HCT116 (cell line): ENCODE measurements around the gene LRRC1. TPM values are rescaled to one million over a fixed set of nuclear protein-coding genes. Genes with fewer than 3 reads are reported as not detected.
A peak's percentile ranks its signal among the peaks of the same experiment; 100 is the strongest.

Experiments
- ATAC-seq: fragments of 200-7000 bp; cut with Tn5 transposase; 2 replicates; pipeline ENCODE4 v1.9.1; 2020; ENCODE audit warnings: mild to moderate bottlenecking, moderate library complexity
- BruUV-seq: library from RNA; stranded (reverse); fragments of 400-500 nt; replicated peaks from 2 replicates; lab custom pipeline; 2021; lab: Mats Ljungman, UMichigan
- CTCF ChIA-PET: fragments of 300-600 bp; sonication (Branson Sonifier 250); formaldehyde crosslinking; loops from one replicate; lab custom pipeline; 2021; ENCODE audit warnings: antibody characterized with exemption; lab: Charles Lee
- POLR2A ChIA-PET: fragments of 300-600, 350-600 bp; sonication (Branson Sonifier 250); formaldehyde crosslinking; loops from one replicate; lab custom pipeline; 2021; ENCODE audit warnings: antibody characterized with exemption; lab: Charles Lee
- RAD21 ChIA-PET, 2 experiments: fragments of 300-600 bp; sonication (Branson Sonifier 250); formaldehyde crosslinking; loops; one replicate each; lab custom pipeline; 2023; ENCODE audit warnings: low total read pairs in 2 of 2; ENCODE audit not compliant: uncharacterized antibody in 2 of 2, unreplicated experiment in 2 of 2, low non-redundant PET in 1 of 2; lab: Charles Lee
- DNase-seq: peaks from one replicate; pipeline ENCODE4 v3.0.0-alpha.2; 2010; ENCODE audit warnings: low read depth, low spot score
- H2AFZ ChIP-seq: fragments of 200-600 bp; shearing (Covaris generic), sonication (generic); 2 replicates; pipeline ENCODE4 v1.6.1; 2017; ENCODE audit warnings: low read depth, mixed run types, mixed read lengths, antibody characterized with exemption, low read length; ENCODE audit not compliant: poor library complexity, severe bottlenecking
- H3K27ac ChIP-seq: 2 replicates; pipeline ENCODE4 v1.5.1; 2012; ENCODE audit warnings: low read depth, low read length
- H3K27me3 ChIP-seq: fragments of 200-600 bp; sonication (generic); 2 replicates; pipeline ENCODE4 v1.6.1; 2016; ENCODE audit warnings: mixed run types, low read length, mixed read lengths; ENCODE audit not compliant: insufficient read depth
- H3K36me3 ChIP-seq, 2 experiments: fragments of 200-500 bp in 1 of 2; fragments of 200-600 bp in 1 of 2; sonication (Bioruptor generic) in 1 of 2; sonication (generic) in 1 of 2; 2 replicates each; pipeline versions ENCODE4 v1.5.1 to v1.6.1; 2014 to 2016; ENCODE audit warnings: low read length in 2 of 2, inconsistent platforms in 1 of 2, mixed read lengths in 1 of 2, mixed run types in 1 of 2; ENCODE audit not compliant: insufficient read depth in 2 of 2, control insufficient read depth in 1 of 2
- H3K4me1 ChIP-seq, 2 experiments: fragments of 200-600 bp in 1 of 2; sonication (generic) in 1 of 2; 2 replicates each; pipeline versions ENCODE4 v1.5.1 to v1.6.1; 2012 to 2017; ENCODE audit warnings: low read length in 2 of 2, inconsistent platforms in 1 of 2, mild to moderate bottlenecking in 1 of 2, mixed read lengths in 1 of 2, mixed run types in 1 of 2, moderate library complexity in 1 of 2; ENCODE audit not compliant: insufficient read depth in 2 of 2, control insufficient read depth in 1 of 2
- H3K4me2 ChIP-seq: fragments of 200-600 bp; sonication (generic); 2 replicates; pipeline ENCODE4 v1.6.1; 2017; ENCODE audit warnings: mixed run types, low read length, mixed read lengths
- H3K4me3 ChIP-seq, 2 experiments: fragments of 200-600 bp in 1 of 2; sonication (generic) in 1 of 2; replicated peaks in 1 of 2; 2 replicates each; pipeline ENCODE4 v1.5.1; 2011 to 2016; ENCODE audit warnings: low read length in 2 of 2, control low read depth in 1 of 2, low read depth in 1 of 2, mild to moderate bottlenecking in 1 of 2, mixed read lengths in 1 of 2, mixed run types in 1 of 2
- H3K79me2 ChIP-seq: fragments of 200-600 bp; sonication (generic); 2 replicates; pipeline ENCODE4 v1.6.1; 2017; ENCODE audit warnings: mild to moderate bottlenecking, mixed run types, low read length, moderate library complexity, mixed read lengths; ENCODE audit not compliant: insufficient read depth
- H3K9ac ChIP-seq: fragments of 200-600 bp; sonication (generic); 2 replicates; pipeline ENCODE4 v1.6.1; 2016; ENCODE audit warnings: low read length, mixed read lengths
- H3K9me2 ChIP-seq: fragments of 200-600 bp; sonication (generic), shearing (Covaris generic); 2 replicates; pipeline ENCODE4 v1.6.1; 2017; ENCODE audit warnings: mixed run types, mild to moderate bottlenecking, moderate library complexity; ENCODE audit not compliant: insufficient read depth
- H3K9me3 ChIP-seq, 2 experiments: fragments of 200-500 bp in 1 of 2; fragments of 200-600 bp in 1 of 2; sonication (Bioruptor generic) in 1 of 2; sonication (generic) in 1 of 2; 2 replicates each; pipeline ENCODE4 v1.6.1; 2014 to 2017; ENCODE audit warnings: low read length in 2 of 2, mixed read lengths in 2 of 2, inconsistent platforms in 1 of 2, low read depth in 1 of 2, mild to moderate bottlenecking in 1 of 2, mixed run types in 1 of 2, moderate library complexity in 1 of 2; ENCODE audit not compliant: control insufficient read depth in 1 of 2, insufficient read depth in 1 of 2
- H4K20me1 ChIP-seq: fragments of 200-600 bp; sonication (generic), shearing (Covaris generic); 2 replicates; pipeline ENCODE4 v1.6.1; 2017; ENCODE audit warnings: mixed run types, mild to moderate bottlenecking, moderate library complexity; ENCODE audit not compliant: insufficient read depth
- CTCF ChIP-seq, 3 experiments: fragments of 200-600 bp in 1 of 3; sonication (generic) in 1 of 3; IDR thresholded peaks in 2 of 3; conservative IDR thresholded peaks in 1 of 3; 2 replicates each; pipeline ENCODE4 v1.5.1; 2012 to 2017; ENCODE audit warnings: low read depth in 2 of 3, low read length in 2 of 3, antibody characterized with exemption in 1 of 3, borderline replicate concordance in 1 of 3, control low read depth in 1 of 3, mild to moderate bottlenecking in 1 of 3, mixed read lengths in 1 of 3, mixed run types in 1 of 3, moderate library complexity in 1 of 3; ENCODE audit not compliant: insufficient read depth in 1 of 3
- EGR1 ChIP-seq: IDR thresholded peaks from 2 replicates; pipeline ENCODE4 v1.6.1; 2012; ENCODE audit warnings: low read depth
- EZH2phosphoT487 ChIP-seq: fragments of 200-600 bp; IDR thresholded peaks from 2 replicates; pipeline ENCODE4 v1.6.1; 2018; ENCODE audit warnings: antibody characterized with exemption, borderline replicate concordance
- FOSL1 ChIP-seq: IDR thresholded peaks from 2 replicates; pipeline ENCODE4 v1.6.1; 2012; ENCODE audit warnings: low read depth
- POLR2A ChIP-seq: IDR thresholded peaks from 2 replicates; pipeline ENCODE4 v1.7.0; 2011; ENCODE audit warnings: borderline replicate concordance; ENCODE audit not compliant: insufficient read depth, insufficient read length; ENCODE audit errors: extremely low read depth
- SIN3A ChIP-seq: IDR thresholded peaks from 2 replicates; pipeline ENCODE4 v1.6.1; 2012; ENCODE audit warnings: low read depth
- SP1 ChIP-seq: IDR thresholded peaks from 2 replicates; pipeline ENCODE4 v1.6.1; 2012; ENCODE audit warnings: low read depth
- TCF7L2 ChIP-seq: IDR thresholded peaks from 2 replicates; pipeline ENCODE4 v1.7.0; 2011; ENCODE audit warnings: borderline replicate concordance, inconsistent platforms; ENCODE audit not compliant: insufficient read depth, insufficient read length; ENCODE audit errors: extremely low read depth
- ZBTB33 ChIP-seq: IDR thresholded peaks from 2 replicates; pipeline ENCODE4 v1.6.1; 2011; ENCODE audit warnings: mild to moderate bottlenecking, low read length, moderate library complexity; ENCODE audit not compliant: insufficient replicate concordance; ENCODE audit errors: extremely low read depth
- intact Hi-C: fragments of 100-400 bp; cut with micrococcal nuclease; formaldehyde crosslinking; loops from 2 replicates; pipeline ENCODE4 v1.10.0; 2022
- total RNA-seq: library from RNA; stranded (reverse); gene quantifications from one replicate; pipeline ENCODE4 v1.2.1, GENCODE V29; 2021; ENCODE audit not compliant: unreplicated experiment
- TF ChIP-seq, protein P1 (sequence below): IDR thresholded peaks from 2 replicates; pipeline ENCODE4 v1.6.1; 2012; ENCODE audit warnings: low read depth

Gene LRRC1
- total RNA-seq, 1 experiment from 2014 or later, result 19.8 TPM

DNA sequence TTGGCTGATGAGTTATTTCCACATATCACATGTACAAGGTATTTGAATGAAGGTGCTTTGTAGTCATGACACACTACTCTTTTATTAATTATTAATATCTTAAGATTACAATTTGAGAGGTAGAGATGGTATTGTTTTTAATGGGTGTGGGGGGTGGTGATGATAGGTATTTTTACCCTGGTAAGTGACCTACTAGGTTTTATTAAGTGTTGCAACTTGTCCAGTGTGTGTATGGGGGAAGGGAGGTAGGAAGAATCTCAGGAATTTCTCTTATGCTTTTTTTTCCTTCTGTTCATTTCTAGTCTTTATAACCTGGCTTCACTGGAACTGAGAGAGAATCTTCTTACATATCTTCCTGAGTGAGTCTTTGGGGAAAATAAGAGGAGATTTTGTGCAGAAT is 101.4 kb downstream of the LRRC1 start:
- Histone ChIP-seq H3K36me3 (no peaks in the 10 kb centered on the region), H3K9me3 (no peaks in the 10 kb centered on the region), H3K4me3 (no peak overlapping the region), H2AFZ (no peak overlapping the region), H3K9ac (no peak overlapping the region), H3K9me2 (no peaks in the 10 kb centered on the region), H4K20me1 (no peaks in the 10 kb centered on the region), H3K79me2 (no peaks in the 10 kb centered on the region), H3K4me2 (peak overlapping the region; percentile 11; the same call in 1 of the 2 replicates), H3K4me1 (peaks cover 19 to 21% of the 10 kb centered on the region in 2 experiments), H3K27ac (no peak overlapping the region), H3K27me3 (no peaks in the 10 kb centered on the region)
- no TSS peak for BruUV-seq
- no peak for TF ChIP-seq FOSL1
- no peak for TF ChIP-seq TCF7L2
- no peak for TF ChIP-seq SP1
- TF ChIP-seq, protein P1, sequence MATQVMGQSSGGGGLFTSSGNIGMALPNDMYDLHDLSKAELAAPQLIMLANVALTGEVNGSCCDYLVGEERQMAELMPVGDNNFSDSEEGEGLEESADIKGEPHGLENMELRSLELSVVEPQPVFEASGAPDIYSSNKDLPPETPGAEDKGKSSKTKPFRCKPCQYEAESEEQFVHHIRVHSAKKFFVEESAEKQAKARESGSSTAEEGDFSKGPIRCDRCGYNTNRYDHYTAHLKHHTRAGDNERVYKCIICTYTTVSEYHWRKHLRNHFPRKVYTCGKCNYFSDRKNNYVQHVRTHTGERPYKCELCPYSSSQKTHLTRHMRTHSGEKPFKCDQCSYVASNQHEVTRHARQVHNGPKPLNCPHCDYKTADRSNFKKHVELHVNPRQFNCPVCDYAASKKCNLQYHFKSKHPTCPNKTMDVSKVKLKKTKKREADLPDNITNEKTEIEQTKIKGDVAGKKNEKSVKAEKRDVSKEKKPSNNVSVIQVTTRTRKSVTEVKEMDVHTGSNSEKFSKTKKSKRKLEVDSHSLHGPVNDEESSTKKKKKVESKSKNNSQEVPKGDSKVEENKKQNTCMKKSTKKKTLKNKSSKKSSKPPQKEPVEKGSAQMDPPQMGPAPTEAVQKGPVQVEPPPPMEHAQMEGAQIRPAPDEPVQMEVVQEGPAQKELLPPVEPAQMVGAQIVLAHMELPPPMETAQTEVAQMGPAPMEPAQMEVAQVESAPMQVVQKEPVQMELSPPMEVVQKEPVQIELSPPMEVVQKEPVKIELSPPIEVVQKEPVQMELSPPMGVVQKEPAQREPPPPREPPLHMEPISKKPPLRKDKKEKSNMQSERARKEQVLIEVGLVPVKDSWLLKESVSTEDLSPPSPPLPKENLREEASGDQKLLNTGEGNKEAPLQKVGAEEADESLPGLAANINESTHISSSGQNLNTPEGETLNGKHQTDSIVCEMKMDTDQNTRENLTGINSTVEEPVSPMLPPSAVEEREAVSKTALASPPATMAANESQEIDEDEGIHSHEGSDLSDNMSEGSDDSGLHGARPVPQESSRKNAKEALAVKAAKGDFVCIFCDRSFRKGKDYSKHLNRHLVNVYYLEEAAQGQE, result no peak
- TF ChIP-seq ZBTB33, result no peak
- TF ChIP-seq CTCF (IDR thresholded peaks at IDR 0.05 in 2 of 3, conservative IDR thresholded peaks at IDR 0.05 in 1 of 3; ENCODE audit: borderline replicate concordance in 1 of 3, insufficient read depth in 1 of 3, low read depth in 2 of 3, low read length in 2 of 3), result no peak
- no peak for TF ChIP-seq POLR2A
- TF ChIP-seq SIN3A, result no peak
- TF ChIP-seq EZH2phosphoT487, result no peak
- TF ChIP-seq EGR1, result no peak
- ATAC-seq (no peak), DNase-seq (no peak)
- intact Hi-C loops, result no loop called here
- ChIA-PET CTCF (no interaction called here), RAD21 (no interaction called here), POLR2A (no interaction called here)
